Occipital lobe (tissue), 2 donors: Measurements from ENCODE around the gene LCNL1. TPM values are rescaled to one million over a fixed set of nuclear protein-coding genes. Genes with fewer than 3 reads are reported as not detected.

Source experiments
- DNase-seq: peaks from one replicate; lab custom pipeline; 2025; lab: John Stamatoyannopoulos, UW
- total RNA-seq: library from RNA; depleted of rRNA; stranded (reverse); fragments of >200 nt; gene quantifications from one replicate; pipeline ENCODE4 v1.2.3, GENCODE V29; 2014

Gene LCNL1
- total RNA-seq, 1 donor from 2014 or later, result 0.16 TPM

DNA sequence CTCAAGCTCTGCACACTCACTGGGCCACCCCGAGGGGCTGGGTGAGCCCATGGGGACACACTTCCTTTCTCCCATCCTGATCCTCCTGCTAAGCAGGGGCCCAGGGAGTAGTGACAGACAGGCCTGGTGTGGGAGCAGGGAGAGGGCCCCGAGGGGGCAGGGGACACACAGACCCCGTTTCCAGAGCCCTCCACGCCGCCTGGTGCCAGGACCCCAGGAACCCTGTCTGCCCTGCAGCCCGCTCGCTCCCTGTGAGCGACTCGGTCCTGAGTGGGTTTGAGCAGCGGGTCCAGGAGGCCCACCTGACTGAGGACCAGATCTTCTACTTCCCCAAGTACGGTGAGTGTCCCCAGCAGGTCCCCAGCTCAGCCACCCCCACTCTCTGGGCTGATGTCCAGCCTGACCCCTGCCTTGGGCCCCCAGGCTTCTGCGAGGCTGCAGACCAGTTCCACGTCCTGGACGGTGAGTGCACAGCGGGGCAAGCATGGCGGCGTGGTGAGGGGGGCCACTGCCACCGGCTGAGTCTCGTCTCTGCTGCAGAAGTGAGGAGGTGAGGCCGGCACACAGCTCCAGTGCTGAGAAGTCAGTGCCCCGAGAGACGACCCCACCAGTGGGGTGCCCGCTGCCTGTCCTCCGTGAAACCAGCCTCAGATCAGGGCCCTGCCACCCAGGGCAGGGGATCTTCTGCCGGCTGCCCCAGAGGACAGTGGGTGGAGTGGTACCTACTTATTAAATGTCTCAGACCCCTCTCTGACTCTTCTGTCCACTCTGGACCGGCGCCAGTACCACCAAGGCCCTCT lies 36.4 kb upstream of the LCNL1 start:
- no peak for DNase-seq

- no peak for DNase-seq
Observed at GRCh38 chr9:136947028-136947891, 35.5 kb upstream of the LCNL1 start.

DNA sequence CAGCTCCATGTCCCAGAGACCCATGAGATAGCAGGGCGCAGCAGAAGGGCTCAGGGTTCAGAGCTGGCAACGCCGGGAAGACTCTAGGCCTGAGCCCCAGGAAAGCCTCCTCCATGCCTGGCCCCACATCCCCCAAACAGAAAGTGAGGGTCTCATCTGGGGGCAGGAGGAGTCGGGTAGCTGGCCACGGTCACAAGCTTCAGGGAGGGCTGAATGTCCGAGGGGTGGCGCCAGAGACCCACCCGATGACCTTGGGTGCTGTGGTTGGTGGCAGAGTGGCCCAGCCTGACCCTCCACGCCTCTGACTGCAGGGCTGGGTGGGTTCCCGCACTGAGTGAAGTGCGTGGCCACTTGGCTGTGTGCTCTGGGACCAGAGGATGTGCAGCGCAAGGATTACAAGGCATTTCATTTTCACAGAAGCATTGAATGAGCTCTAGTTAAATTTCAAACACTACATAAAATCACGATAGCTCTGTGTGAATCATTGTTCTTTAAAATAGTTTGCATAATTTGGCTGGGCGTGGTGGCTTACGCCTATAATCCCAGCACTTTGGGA lies 34.8 kb upstream of the LCNL1 start:
- peak; percentile 38 for DNase-seq

GRCh38 chr9:136949239-136949816 lies 33.5 kb upstream of the LCNL1 start:
- no peak for DNase-seq

DNA sequence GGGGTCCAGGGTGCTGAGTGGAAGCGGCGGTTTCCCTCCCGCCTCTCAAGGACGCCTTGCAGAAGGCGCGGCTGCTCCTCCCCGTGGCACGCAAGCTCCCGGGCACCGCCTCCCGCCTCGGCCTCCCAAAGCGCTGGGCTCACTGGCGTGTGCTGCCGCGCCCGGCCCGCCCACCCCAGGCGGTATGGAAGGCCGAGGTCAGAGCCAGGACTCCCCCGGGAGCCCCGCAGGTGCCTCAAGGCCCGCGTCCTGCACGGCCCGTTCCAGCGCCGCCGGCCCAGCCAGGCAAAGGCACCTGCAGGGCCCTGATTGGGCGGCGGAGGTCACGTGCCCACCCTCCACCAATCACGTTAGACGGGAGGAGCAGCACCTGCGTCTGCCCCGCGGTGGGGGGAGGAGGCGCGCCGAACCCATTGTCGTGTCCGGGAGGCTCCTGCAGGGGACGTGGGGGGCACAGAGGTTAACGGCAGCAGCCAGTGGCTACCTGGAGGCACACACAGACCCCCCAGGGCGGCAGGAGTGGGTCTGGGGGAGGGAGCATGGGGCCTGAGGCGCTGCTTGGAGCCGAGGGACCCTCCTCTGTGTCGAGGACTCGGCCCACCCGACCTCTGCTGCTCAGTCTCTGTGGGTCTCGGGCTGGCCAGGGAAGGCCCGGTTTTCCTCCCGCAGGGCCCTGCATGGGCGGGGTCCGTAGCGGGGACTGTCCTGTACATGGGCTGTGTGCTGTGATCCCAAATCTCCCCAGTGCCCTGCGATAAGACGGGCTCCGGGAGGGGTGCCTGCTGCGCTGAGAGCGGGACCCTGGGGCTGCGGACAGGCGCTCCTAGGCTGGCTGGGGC lies 32.8 kb upstream of the LCNL1 start:
- peak; percentile 94 for DNase-seq

GRCh38 chr9:136950656-136951276 lies 32.0 kb upstream of the LCNL1 start:
- DNase-seq, result no peak

DNA sequence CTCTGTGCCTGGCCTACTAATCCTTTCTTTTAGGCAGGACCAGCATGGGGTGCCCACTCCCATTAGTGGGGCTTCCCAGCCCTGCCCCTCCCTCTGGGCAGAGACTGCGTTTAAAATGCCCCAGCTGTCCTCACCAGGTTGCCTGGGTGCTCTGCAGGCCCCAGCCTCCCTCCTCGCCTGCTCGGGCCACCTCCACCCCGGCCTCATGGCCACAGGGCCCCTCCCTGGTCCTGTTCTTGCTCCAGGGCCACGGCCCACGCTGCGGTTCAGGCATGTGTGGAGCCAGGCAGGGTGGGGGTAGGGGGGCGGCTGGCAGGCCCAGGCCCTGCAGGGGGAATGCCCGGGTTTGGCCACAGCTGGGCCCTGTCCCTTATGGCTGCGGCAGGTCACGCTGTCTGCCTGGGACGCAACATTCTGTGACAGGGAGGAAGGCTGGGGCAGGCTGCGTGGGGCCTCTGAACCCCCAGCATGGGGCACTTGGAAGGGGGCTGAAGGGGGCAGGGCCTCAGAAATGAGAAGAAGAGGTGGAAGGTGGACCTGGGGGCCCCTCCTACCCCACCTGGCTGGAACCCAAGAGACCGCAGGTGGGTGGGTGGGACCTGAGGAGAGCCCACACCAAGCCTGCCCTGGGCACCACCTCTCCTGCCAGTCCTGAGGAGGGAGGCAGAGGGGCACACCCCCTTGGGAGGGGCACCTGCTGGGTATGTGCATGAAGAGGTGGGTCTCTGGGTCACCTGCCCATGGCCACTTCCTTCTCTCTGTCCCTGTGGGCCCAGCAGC lies 31.1 kb upstream of the LCNL1 start, which contains the start of gene LCN12:
Gene LCN12, plus strand, starts transcription at position 733 of the 780 bp plus-strand sequence. CDS start 55 bp downstream, outside the sequence.
- no peak for DNase-seq

GRCh38 chr9:136952321-136952850 lies 30.4 kb upstream of the LCNL1 start:
- no peak for DNase-seq

- DNase-seq, result no peak
Observed at GRCh38 chr9:136952876-136953770, 29.7 kb upstream of the LCNL1 start.

DNA sequence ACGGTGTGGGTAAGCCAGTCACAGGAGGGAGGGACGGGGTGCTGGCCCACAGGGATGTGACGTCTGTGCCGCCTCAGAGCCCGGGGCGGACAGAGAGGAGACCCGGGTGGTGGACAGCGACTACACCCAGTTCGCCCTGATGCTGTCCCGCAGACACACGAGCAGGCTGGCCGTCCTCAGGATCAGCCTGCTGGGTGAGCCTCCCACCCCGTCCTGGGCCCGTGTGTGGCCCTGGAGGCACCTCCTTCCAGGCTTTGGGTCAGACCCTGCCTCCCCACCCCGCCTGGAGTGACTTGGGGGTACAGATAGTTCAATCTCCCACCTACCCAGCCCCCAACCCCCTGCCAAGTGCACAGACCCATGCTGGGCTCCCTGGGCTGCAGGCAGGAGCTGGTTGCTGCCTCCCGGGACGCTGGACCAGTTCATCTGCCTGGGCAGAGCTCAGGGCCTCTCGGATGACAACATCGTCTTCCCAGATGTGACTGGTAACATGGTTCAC lies 29.0 kb upstream of the LCNL1 start:
- no peak for DNase-seq

DNA sequence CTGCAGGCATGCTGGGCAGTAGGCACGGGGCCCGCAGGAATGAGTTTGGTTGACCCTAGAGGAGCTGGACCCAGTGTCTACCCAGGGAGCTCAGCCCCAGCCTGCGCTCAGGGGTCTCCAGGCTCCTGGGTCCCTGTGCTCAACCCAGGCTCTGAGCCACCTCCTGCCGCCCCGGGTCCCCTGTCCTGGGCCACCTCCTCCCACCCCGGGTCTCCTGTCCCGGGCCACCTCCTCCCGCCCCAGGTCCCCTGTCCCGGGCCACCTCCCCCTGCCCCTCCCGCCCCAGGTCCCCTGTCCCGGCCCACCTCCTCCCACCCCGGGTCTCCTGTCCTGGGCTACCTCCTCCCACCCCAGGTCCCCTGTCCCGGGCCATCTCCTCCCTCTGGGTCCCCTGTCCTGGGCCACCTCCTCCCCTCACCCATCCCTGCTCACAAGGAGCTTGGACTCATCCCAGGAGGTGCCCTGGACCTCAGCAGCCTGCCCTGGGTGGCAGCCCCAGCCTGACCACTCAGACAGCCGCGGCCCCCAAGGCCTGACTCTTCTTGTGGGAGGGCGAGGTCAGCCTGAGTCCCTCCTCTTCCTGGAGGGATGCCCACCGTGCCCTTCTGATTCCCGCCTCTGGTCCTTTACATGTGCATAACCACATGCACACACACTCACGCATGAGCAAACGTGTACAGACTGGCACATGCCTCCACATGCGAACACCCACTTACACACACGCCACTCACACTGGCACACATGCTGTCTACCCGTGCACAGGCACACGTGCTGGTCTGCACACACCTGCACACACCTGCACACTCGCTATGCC lies 28.3 kb upstream of the LCNL1 start:
- no peak for DNase-seq

DNA sequence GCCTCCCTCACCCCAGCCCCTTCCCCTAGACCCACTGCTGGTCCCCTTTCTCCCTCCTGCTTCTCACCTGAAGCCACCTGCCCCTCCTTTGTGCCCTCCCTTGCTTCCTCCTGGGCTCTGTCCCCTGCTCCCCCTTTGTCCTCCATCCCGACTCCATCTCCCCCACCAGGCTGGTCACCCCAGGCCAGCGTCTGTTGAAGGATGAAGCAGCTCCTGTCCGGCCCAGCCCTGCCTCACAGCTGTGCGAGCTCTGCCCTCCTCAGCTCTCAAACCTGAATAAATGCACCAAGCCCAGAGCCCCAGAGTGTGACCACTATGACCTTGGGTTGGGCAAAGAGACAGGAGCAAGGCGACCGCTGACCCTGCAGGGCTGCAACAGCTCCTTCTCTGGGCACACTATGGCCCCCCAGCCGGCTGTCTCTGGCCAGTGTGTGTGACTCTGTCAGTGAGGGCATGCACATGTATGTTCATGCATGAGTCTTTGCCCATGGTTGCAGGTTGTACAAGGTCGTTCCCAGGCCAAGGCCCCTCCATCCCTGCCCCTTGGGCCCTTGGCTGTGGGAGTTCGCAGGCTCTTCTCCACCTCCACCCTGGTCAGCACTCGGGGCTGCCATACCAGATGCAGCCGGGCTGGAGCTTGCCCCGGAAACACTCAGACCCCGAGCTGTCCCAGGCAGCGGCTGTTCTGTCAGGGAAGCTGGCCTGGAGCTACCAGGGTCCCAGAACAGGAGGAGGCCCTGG lies 27.4 kb upstream of the LCNL1 start:
- DNase-seq, result no peak

DNA sequence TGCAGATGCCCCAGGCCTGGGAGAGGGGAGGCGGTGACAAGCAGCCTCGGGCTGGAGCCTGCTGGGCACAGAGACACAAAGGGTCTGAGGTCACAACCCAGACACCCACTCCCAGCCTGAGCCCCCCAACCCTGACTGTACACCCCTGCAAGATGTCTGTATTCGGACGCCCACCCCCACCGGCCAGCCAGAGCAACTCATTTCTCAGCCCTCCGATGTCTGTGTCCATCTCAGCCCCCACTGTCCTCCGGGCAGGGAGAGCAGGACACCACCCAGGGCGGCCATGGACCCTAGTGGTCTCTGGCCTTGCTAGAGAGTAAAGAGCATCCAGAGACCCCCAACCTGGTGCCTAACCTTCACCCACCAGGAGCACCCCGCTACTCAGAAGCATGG lies 26.9 kb upstream of the LCNL1 start:
- no peak for DNase-seq

DNA sequence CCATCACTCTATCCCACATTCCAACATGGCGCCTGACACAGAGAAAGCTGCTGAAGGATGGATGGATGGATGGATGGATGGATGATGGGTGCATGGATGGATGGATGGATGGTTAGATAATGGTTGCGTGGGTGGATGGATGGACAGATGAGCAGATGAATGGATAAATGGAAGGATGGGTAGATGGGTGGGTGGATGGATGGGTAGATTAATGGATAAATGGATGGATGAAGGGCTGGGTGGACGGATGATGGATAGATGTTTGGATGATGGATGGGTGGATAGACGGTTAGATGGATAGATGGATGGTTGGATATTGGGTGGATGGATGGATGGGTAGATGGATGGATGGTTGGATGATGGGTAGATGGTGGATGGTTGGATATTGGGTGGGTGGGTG lies 26.2 kb upstream of the LCNL1 start:
- no peak for DNase-seq

DNA sequence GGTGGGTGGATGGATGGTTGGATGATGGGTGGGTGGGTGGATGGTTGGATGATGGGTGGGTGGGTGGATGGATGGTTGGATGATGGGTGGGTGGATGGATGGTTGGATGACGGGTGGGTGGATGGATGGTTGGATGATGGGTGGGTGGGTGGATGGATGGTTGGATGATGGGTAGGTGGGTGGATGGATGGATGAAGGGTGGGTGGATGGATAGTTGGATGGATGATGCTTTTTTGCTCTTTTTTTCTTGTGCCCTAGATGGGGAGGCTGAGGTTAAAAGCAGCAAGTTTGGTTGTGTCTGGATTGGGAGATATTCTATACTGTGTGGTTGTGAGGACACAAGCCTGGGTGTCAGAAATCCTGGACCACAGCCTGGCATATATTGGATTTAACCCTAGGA lies 25.3 kb upstream of the LCNL1 start:
- DNase-seq, result no peak

- no peak for DNase-seq
Observed at GRCh38 chr9:136957901-136958300, 24.9 kb upstream of the LCNL1 start.

DNA sequence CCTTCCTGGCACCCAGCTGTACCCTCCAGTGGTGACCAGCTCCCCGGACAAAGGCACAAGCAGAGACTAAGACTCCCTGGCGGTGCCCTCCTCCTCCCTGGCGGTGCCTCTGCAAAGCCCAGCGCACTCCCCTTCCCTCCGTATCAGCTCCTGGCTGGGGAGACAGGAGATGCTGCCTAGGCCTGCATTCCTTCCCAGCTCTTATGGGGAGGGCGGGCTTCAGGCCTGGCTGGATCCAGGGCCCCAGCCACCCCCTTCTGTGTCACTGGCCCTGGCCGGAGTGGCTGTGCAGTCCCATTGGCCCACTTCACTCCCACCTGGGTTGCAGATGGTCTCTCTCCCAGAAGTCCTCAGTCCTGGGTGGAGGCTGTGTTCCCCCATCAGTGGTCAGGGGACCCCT lies 24.3 kb upstream of the LCNL1 start:
- no peak for DNase-seq
